Endothelial cell of umbilical vein (primary cell): ENCODE data around the gene KCNA2. TPM values are rescaled to one million over a fixed set of nuclear protein-coding genes. Genes with fewer than 3 reads are reported as not detected.

Experiments
- BruUV-seq: library from RNA; stranded (reverse); fragments of 400-500 nt; replicated peaks from 2 replicates; lab custom pipeline; 2021; lab: Mats Ljungman, UMichigan
- CTCF ChIA-PET: fragments of 300-600, 350-600 bp; sonication (Branson Sonifier 250); formaldehyde crosslinking; loops from one replicate; lab custom pipeline; 2021; ENCODE audit warnings: antibody characterized with exemption, inconsistent platforms; lab: Charles Lee
- POLR2A ChIA-PET: fragments of 300-600, 350-600 bp; sonication (Branson Sonifier 250); formaldehyde crosslinking; loops from one replicate; lab custom pipeline; 2021; ENCODE audit warnings: antibody characterized with exemption, inconsistent platforms; lab: Charles Lee
- DNase-seq: peaks from one replicate; pipeline ENCODE4 v3.0.0-alpha.2; 2011; ENCODE audit warnings: low read depth, low spot score
- FAIRE-seq: peaks from 2 replicates; lab custom pipeline; 2011; peaks lifted over from hg19 to GRCh38; lab: Jason Lieb, UNC
- H2AFZ ChIP-seq: 2 replicates; pipeline ENCODE4 v1.6.0; 2012; ENCODE audit warnings: low read depth, low read length, control low read depth, inconsistent platforms
- H3K27ac ChIP-seq: 2 replicates; pipeline ENCODE4 v1.5.1; 2011; ENCODE audit warnings: low read depth, mild to moderate bottlenecking, control low read depth, low read length, moderate library complexity; ENCODE audit not compliant: insufficient read depth
- H3K27me3 ChIP-seq, 2 experiments: 2 replicates each; pipeline versions ENCODE4 v1.6.0 to v1.6.1; 2011; ENCODE audit warnings: low read length in 2 of 2, mixed read lengths in 1 of 2; ENCODE audit not compliant: control insufficient read depth in 2 of 2, insufficient read depth in 2 of 2
- H3K36me3 ChIP-seq, 2 experiments: 2 replicates in 1 of 2; 3 replicates in 1 of 2; pipeline ENCODE4 v1.5.1; 2011; ENCODE audit warnings: low read length in 2 of 2, mild to moderate bottlenecking in 1 of 2, moderate library complexity in 1 of 2; ENCODE audit not compliant: control insufficient read depth in 2 of 2, insufficient read depth in 2 of 2; ENCODE audit errors: extremely low read depth in 1 of 2
- H3K4me1 ChIP-seq: 3 replicates; pipeline ENCODE4 v1.5.1; 2011; ENCODE audit warnings: mild to moderate bottlenecking, low read length; ENCODE audit not compliant: control insufficient read depth, insufficient read depth; ENCODE audit errors: extremely low read depth
- H3K4me2 ChIP-seq: 2 replicates; pipeline ENCODE4 v1.6.1; 2011; ENCODE audit warnings: low read length, control low read depth, mixed read lengths; ENCODE audit not compliant: insufficient read depth
- H3K4me3 ChIP-seq, 3 experiments: fragments of 200-600 bp in 1 of 3; sonication (generic), shearing (Covaris generic) in 1 of 3; replicated peaks in 1 of 3; 2 replicates each; pipeline ENCODE4 v1.5.1; 2011 to 2016; ENCODE audit warnings: control low read depth in 3 of 3, low read length in 3 of 3, mild to moderate bottlenecking in 2 of 3, inconsistent platforms in 1 of 3, low read depth in 1 of 3, moderate library complexity in 1 of 3; ENCODE audit not compliant: insufficient read depth in 1 of 3
- H3K79me2 ChIP-seq: 2 replicates; pipeline ENCODE4 v1.6.0; 2012; ENCODE audit warnings: low read length, inconsistent platforms; ENCODE audit not compliant: control insufficient read depth, insufficient read depth
- H3K9ac ChIP-seq: replicated peaks from 2 replicates; pipeline ENCODE3; 2011; ENCODE audit warnings: low read length, control low read depth; ENCODE audit not compliant: insufficient read depth; ENCODE audit errors: extremely low read depth
- H3K9me1 ChIP-seq: replicated peaks from 3 replicates; pipeline ENCODE4 v1.6.0; 2011; ENCODE audit warnings: mild to moderate bottlenecking, low read length; ENCODE audit not compliant: control insufficient read depth, insufficient read depth; ENCODE audit errors: extremely low read depth
- H3K9me3 ChIP-seq: replicated peaks from 2 replicates; pipeline ENCODE4 v1.5.1; 2012; ENCODE audit warnings: low read length, inconsistent platforms; ENCODE audit not compliant: control insufficient read depth, insufficient read depth
- H4K20me1 ChIP-seq: replicated peaks from 2 replicates; pipeline ENCODE3; 2011; ENCODE audit warnings: mild to moderate bottlenecking, low read length; ENCODE audit not compliant: control insufficient read depth, insufficient read depth; ENCODE audit errors: extremely low read depth
- CTCF ChIP-seq, 2 donors: IDR thresholded peaks; 1 replicate in 1 of 2; 2 replicates in 1 of 2; pipeline ENCODE4 v1.5.1; 2011; ENCODE audit warnings: low read length in 2 of 2, mild to moderate bottlenecking in 2 of 2, moderate library complexity in 2 of 2, control low read depth in 1 of 2, inconsistent platforms in 1 of 2, low read depth in 1 of 2; ENCODE audit not compliant: insufficient read depth in 1 of 2; ENCODE audit errors: extremely low read depth in 1 of 2
- EZH2 ChIP-seq: IDR thresholded peaks from 2 replicates; pipeline ENCODE4 v1.6.1; 2012; ENCODE audit warnings: borderline replicate concordance, low read depth, mild to moderate bottlenecking, moderate library complexity, low read length, inconsistent platforms; ENCODE audit not compliant: severe bottlenecking
- FOS ChIP-seq: IDR thresholded peaks from 2 replicates; pipeline ENCODE4 v1.6.1; 2011; ENCODE audit warnings: mild to moderate bottlenecking, low read length, moderate library complexity, borderline replicate concordance; ENCODE audit not compliant: insufficient read depth
- GATA2 ChIP-seq: IDR thresholded peaks from 2 replicates; pipeline ENCODE4 v1.7.0; 2011; ENCODE audit warnings: low read depth, mild to moderate bottlenecking, moderate library complexity, mixed read lengths, low read length; ENCODE audit not compliant: insufficient read length, insufficient read depth
- JUN ChIP-seq: IDR thresholded peaks from 2 replicates; pipeline ENCODE4 v1.6.1; 2011; ENCODE audit warnings: borderline replicate concordance, low read depth; ENCODE audit not compliant: insufficient read length, insufficient read depth
- MAX ChIP-seq: IDR thresholded peaks from 2 replicates; pipeline ENCODE4 v1.6.1; 2011; ENCODE audit not compliant: insufficient read depth, insufficient read length
- MYC ChIP-seq: IDR thresholded peaks from one replicate; pipeline ENCODE4 v1.6.1; 2011; ENCODE audit warnings: mild to moderate bottlenecking, low read depth, low read length
- POLR2A ChIP-seq: IDR thresholded peaks from 2 replicates; pipeline ENCODE4 v1.6.1; 2012; ENCODE audit warnings: low read depth, mild to moderate bottlenecking, control low read depth, low read length
- dilution Hi-C: fragments of 300-500 bp; cut with MboI; formaldehyde crosslinking; loops from one replicate; pipeline ENCODE4 v1.15.0; 2019; ENCODE audit warnings: low sequenced_read_pairs; ENCODE audit not compliant: extremely low pct_ligation_motif_present
- intact Hi-C: fragments of 100-400 bp; cut with micrococcal nuclease; formaldehyde crosslinking; loops from one replicate; pipeline ENCODE4 v1.10.0; 2022
- polyA plus RNA-seq, 4 experiments: library from polyadenylated mRNA; depleted of rRNA in 3 of 4; stranded (reverse) in 3 of 4; unstranded in 1 of 4; fragments of >200 nt; gene quantifications; 2 replicates each; pipeline versions ENCODE4 v1.2.1 to v1.2.3, GENCODE V29; 2011 to 2012; ENCODE audit warnings: missing spikeins in 1 of 4
- total RNA-seq: library from RNA; stranded (reverse); gene quantifications from 2 replicates; pipeline ENCODE4 v1.2.3, GENCODE V29; 2021

KCNA2 gene
- total and polyA plus RNA-seq, 2 donors (not counting 3 experiments of a cell fraction or from before 2014, with no cell fraction given) = not detected

- H3K4me2 ChIP-seq = no peak overlapping the region
- H3K9me3 ChIP-seq = no peaks in the 10 kb centered on the region
- no peak for FAIRE-seq
- BruUV-seq = no TSS peak
- no peak overlapping the region for H2AFZ ChIP-seq
- H3K36me3 ChIP-seq = no peaks in the 10 kb centered on the region
- ChIA-PET POLR2A (no interaction called here), CTCF (interaction anchor here (0.6 to 3.5 kb wide), 3 partner anchors 14 to 160 kb away, joined by 3 to 18 read pairs (median 10); no protein-coding TSS in a partner anchor)
- DNase-seq = no peak
- dilution Hi-C loops = no loop called here
- H3K79me2 ChIP-seq = no peaks in the 10 kb centered on the region
- no peaks in the 10 kb centered on the region for H3K9me1 ChIP-seq
- no peaks in the 10 kb centered on the region for H4K20me1 ChIP-seq
- no peak for TF ChIP-seq POLR2A
- no peak for TF ChIP-seq GATA2
- TF ChIP-seq JUN = no peak
- TF ChIP-seq MYC = no peak
- TF ChIP-seq EZH2 = no peak
- TF ChIP-seq CTCF (IDR thresholded peaks at IDR 0.05; ENCODE audit: extremely low read depth in 1 of 2, insufficient read depth in 1 of 2, low read depth in 1 of 2, low read length in 2 of 2) = no peak
- TF ChIP-seq FOS = no peak
- TF ChIP-seq MAX = no peak
- no peak overlapping the region for H3K9ac ChIP-seq
- no peak overlapping the region for H3K27ac ChIP-seq
- intact Hi-C loops = loop anchor here (5.0 kb wide), 1 partner anchor 43 kb away; no protein-coding TSS in a partner anchor
- H3K27me3 ChIP-seq = peaks cover 50 to 54% of the 10 kb centered on the region in 2 experiments
- no peak overlapping the region for H3K4me3 ChIP-seq
- H3K4me1 ChIP-seq = no peaks in the 10 kb centered on the region
Measured at GRCh38 chr1:110605446-110605845, 712 bp downstream of the KCNA2 start.
